Measurements from ENCODE around the gene DNM1. TPM values are rescaled to one million over a fixed set of nuclear protein-coding genes. Genes with fewer than 3 reads are reported as not detected.

DNM1 gene
- total RNA-seq, 4 donors from 2014 or later, result 6.9 to 11.4 (median 9.0) TPM

- H3K4me3 ChIP-seq (ENCODE audit: low read depth, poor library complexity, severe bottlenecking), result no peak overlapping the region
- intact Hi-C loops (cut with DNase I; ENCODE audit: low total_unique reads), result no loop called here
- no peak for DNase-seq (ENCODE audit: low spot score in 2 of 2)
- TF ChIP-seq CTCF (IDR thresholded peaks at IDR 0.05) (no peak), POLR2A (IDR thresholded peaks at IDR 0.05) (no peak)
- WGBS, 2 donors, result 14 to 21% methylated on average over 2 of the region's 2 CpGs
Observed at GRCh38 chr9:128202648-128203023, 543 bp upstream of the DNM1 start.

- 1% methylated on average over 22 to 38 of the region's 67 CpGs for WGBS, 2 donors
- TF ChIP-seq POLR2A (IDR thresholded peaks at IDR 0.05) (no peak), CTCF (IDR thresholded peaks at IDR 0.05) (no peak)
- intact Hi-C loops (cut with DNase I; ENCODE audit: low total_unique reads), result no loop called here
- H3K4me3 ChIP-seq (ENCODE audit: low read depth, poor library complexity, severe bottlenecking), result peak overlapping the region; percentile 60
- DNase-seq (ENCODE audit: low spot score in 2 of 2), result no peak
Observed at GRCh38 chr9:128203707-128204551, 750 bp downstream of the DNM1 start.

- TF ChIP-seq CTCF (IDR thresholded peaks at IDR 0.05), result no peak
- no peak for TF ChIP-seq POLR2A (IDR thresholded peaks at IDR 0.05)
- WGBS, 2 donors, result 65 to 75% methylated on average over 5 to 7 of the region's 7 CpGs
- H3K4me3 ChIP-seq (ENCODE audit: low read depth, poor library complexity, severe bottlenecking), result no peak overlapping the region
- intact Hi-C loops (cut with DNase I; ENCODE audit: low total_unique reads), result no loop called here
- DNase-seq (ENCODE audit: low spot score in 2 of 2), result no peak
Observed at GRCh38 chr9:128204858-128205257, 1.7 kb downstream of the DNM1 start.

GRCh38 chr9:128205296-128205944 lies 2.2 kb downstream of the DNM1 start:
- WGBS, 2 donors, result 73 to 74% methylated on average over 10 to 16 of the region's 16 CpGs
- H3K4me3 ChIP-seq (ENCODE audit: low read depth, poor library complexity, severe bottlenecking), result no peak overlapping the region
- TF ChIP-seq CTCF (IDR thresholded peaks at IDR 0.05), result no peak
- TF ChIP-seq POLR2A (IDR thresholded peaks at IDR 0.05), result no peak
- intact Hi-C loops (cut with DNase I; ENCODE audit: low total_unique reads), result no loop called here
- DNase-seq (ENCODE audit: low spot score in 2 of 2), result no peak

GRCh38 chr9:128206484-128206883 lies 3.3 kb downstream of the DNM1 start:
- no peak for DNase-seq (ENCODE audit: low spot score in 2 of 2)
- intact Hi-C loops (cut with DNase I; ENCODE audit: low total_unique reads), result no loop called here
- TF ChIP-seq POLR2A (IDR thresholded peaks at IDR 0.05), result no peak
- TF ChIP-seq CTCF (IDR thresholded peaks at IDR 0.05), result no peak
- WGBS, 2 donors, result 80 to 88% methylated on average over 3 of the region's 3 CpGs
- H3K4me3 ChIP-seq (ENCODE audit: low read depth, poor library complexity, severe bottlenecking), result no peak overlapping the region
